ENCODE data around the gene TNS4.

The TNS4 gene

GRCh38 chr17:40517286-40517662 is 15.9 kb upstream of the TNS4 start:
- DNase-seq (ENCODE audit: low spot score) = no peak
- FAIRE-seq = no peak

DNA sequence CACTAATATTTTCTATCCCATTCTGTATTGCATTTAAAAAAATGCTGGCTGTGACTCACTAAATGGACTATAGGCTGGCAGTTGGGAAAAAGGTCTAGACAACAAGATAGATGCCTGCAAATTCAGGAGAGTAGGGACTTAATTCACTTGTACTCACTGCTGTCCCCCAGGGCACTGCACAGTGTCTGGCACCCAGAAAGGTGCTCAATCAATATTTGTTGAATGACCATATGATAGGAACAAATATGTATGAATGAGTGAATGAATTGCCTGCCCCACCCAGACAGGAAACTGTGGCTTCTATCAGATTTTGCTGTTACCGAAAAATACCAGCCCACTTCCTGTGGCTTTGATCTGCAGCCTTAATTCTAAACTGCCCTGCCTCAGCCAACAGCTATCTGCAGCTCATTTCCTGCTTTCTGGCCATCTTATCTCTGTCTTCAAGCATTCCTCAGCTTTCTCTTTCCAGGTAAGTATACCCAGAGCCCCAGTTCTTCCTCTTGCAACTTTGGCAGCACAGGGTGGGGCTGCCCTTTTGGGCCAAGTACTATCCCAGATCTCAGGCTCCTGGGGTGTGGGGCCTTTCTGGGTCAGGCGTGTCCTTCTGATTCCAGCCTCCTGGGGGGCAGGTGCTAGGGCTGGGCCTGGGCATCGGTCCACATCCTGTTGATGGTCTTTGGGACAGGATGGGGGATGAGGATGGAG is 15.3 kb upstream of the TNS4 start:
- peak; percentile 64 for FAIRE-seq
- DNase-seq (ENCODE audit: low spot score) = peak; percentile 61

DNA sequence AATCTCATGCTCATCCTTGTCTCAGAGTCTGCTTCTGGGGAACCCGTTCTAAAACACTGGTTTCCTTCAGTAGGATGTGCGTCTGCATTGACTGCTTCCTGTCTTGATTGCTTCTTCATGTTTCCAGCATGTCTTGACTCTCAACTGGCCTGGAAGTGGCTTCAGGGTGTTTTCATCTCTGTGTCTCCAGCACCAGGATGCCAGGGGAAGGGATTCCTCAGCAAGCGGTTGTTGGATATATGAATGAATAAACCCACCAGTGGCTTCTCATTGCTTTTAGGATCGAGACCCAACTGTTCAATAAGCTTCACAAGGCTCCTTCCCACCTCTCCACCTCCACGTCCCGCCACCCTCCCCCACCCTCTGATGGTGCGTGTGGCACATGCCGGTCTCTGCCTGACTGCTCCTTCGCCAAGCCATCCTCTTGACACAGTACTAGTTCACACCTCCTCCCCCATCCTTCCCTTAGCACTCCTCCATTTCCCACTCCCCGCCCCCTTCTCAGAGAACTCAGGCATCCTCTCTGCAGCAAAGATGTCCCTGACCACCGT is 14.1 kb upstream of the TNS4 start:
- no peak for DNase-seq (ENCODE audit: low spot score)
- no peak for FAIRE-seq

GRCh38 chr17:40515011-40515410 is 13.6 kb upstream of the TNS4 start:
- DNase-seq (ENCODE audit: low spot score) (no peak), FAIRE-seq (no peak)

DNA sequence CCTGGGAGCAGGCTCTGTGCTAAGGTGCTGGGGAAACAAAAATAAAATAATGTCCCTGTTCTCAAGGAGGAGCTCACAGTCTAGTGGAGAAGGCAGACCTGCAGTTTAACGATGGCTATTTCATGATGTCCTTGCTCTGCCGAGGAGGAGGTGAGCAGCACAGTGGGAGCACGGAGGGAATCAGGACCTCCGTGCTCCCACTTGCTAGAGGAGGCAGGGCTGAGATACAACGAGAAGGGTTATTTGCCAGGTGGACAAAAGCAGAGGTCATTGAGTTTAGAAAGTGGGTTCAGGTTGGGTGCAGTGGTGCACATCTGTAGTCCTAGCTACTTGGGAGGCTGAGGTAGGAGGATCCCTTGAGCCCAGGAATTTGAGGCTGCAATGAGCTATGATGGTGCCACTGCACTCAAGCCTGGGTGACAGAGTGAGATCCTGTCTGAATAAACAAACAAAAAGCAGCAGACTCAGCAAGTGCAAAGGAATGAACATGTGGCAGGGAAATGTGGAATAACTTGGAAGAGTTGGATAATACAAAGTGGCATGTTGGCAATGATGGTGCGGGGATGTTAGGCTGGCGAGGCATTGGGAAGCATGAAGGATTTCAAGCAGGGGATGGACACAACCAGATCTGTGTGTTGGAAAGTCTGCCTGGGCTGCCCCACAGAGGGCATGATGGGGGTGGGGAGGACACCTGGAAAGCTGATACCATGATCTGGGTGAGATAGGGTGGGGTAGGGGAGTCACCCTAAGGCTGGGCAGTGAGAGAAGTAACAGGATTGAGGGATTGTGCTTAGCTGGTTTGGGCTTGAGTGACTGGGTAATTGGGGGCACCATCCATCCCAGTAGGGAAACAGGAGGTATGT is 12.8 kb upstream of the TNS4 start:
- no peak for FAIRE-seq
- DNase-seq (ENCODE audit: low spot score) = no peak

DNA sequence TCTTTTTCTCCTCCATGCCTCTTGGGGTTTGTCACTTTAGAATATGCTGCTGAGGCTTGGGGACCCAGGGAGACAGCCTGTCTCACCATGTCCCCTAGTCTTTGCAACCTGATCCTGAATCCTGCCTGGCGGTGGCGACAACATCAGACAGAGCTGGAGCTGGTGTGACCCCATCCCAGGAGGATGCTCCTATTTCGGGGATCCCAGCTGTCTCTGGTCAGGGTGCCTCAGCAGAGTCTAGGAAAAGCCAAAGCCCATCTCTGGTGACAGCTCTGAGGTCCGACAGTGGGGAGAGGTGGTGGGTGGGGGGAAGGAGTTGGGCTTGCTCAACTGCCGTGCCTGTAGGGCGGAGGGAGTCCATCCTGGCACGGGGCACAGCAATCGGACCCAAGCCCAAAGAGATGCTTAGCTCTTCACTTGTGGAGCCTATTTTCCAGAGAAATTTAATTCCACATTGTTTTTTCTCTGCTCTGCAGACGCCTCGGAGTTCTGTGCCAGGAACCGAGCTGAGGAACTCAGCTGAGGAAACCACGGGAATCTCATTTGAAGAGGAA is 10.3 kb upstream of the TNS4 start:
- no peak for FAIRE-seq
- DNase-seq (ENCODE audit: low spot score) = no peak

- FAIRE-seq (no peak), DNase-seq (ENCODE audit: low spot score) (no peak)
Observed at GRCh38 chr17:40511136-40511535, 9.7 kb upstream of the TNS4 start.

- DNase-seq (ENCODE audit: low spot score) = peak; percentile 94
- peak; percentile 88 for FAIRE-seq
Observed at GRCh38 chr17:40510328-40510648, 8.9 kb upstream of the TNS4 start.

- DNase-seq (ENCODE audit: low spot score) (no peak), FAIRE-seq (no peak)
Observed at GRCh38 chr17:40509626-40510327, 8.4 kb upstream of the TNS4 start.

GRCh38 chr17:40506786-40507185 is 5.4 kb upstream of the TNS4 start:
- no peak for FAIRE-seq

DNA sequence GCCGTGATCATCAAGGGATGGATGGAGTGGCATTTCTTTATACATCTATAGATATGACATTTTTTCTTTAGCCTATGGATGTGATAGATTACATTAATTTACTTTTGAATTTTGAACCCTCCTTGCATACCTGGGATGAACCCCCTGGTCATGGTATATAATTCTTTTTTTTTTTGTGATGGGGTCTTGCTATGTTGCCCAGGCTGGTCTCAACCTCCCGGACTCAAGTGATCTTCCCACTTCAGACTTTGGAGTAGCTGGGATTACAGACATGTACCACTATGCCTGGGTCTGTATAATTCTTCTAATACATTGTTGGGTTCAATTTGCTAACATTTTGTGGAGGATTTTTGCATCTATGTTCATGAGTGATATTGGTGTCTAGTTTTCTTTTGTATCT is 1.7 kb upstream of the TNS4 start:
- no peak for DNase-seq (ENCODE audit: low spot score)

More at GRCh38 chr17:40506786-40507185, 5.4 kb upstream of the TNS4 start:
- DNase-seq (ENCODE audit: low spot score) = no peak

GRCh38 chr17:40502716-40503115 is 1.3 kb upstream of the TNS4 start:
- DNase-seq (ENCODE audit: low spot score) (no peak), FAIRE-seq (no peak)

More for the DNA sequence above, 1.7 kb upstream of the TNS4 start:
- no peak for FAIRE-seq

DNA sequence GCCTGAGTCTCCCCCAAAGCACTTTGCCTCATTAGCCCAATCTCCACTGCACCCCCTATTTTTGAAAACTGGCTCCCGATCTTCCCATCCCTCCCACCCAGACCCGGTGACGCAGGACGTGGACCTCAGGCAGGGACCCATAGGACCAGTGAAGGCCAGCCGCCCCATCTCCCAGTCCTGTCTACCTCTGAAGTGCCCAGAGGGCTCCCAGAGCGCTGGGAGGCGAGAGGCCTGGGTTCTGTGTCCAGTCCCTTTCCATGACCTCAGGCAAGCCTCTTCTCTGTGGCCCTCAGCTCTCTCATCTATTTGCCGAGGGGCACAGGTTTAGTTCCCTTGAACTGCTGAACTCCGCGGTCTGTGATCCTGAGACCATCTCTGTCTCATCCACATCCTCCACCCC is 714 bp downstream of the TNS4 start:
- DNase-seq (ENCODE audit: low spot score) = no peak
- FAIRE-seq = no peak

- no peak for DNase-seq (ENCODE audit: low spot score)
- FAIRE-seq = no peak
Observed at GRCh38 chr17:40500190-40500589, 1.2 kb downstream of the TNS4 start.

- no peak for DNase-seq (ENCODE audit: low spot score)
- FAIRE-seq = no peak
Observed at GRCh38 chr17:40499551-40500189, 1.8 kb downstream of the TNS4 start.

- DNase-seq (ENCODE audit: low spot score) (no peak), FAIRE-seq (no peak)
Observed at GRCh38 chr17:40498281-40499084, 2.9 kb downstream of the TNS4 start.

- FAIRE-seq = no peak
Observed at GRCh38 chr17:40497695-40498094, 3.7 kb downstream of the TNS4 start.

GRCh38 chr17:40496634-40497420 is 4.6 kb downstream of the TNS4 start:
- DNase-seq (ENCODE audit: low spot score) (no peak), FAIRE-seq (no peak)

More at GRCh38 chr17:40497695-40498094, 3.7 kb downstream of the TNS4 start:
- DNase-seq (ENCODE audit: low spot score) = no peak

DNA sequence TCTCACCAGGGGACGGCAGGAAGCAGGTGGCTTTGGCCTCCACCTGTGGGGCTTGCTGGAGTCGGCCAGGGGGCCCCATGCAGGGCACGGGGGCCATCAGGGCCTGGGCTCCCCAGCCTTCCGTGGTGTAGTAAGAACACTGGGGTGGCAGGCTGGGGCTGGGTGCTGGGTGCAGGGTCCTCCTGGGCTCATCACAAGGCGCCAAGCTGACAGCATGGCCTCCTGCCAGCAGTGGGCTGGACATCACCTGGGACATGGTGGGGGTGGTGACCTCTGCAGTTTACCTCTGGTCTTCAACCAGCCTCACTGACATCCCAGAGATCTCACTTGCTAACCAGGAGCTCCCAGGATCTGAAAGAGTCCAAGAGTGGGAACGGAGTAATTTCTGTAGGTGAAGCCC is 5.3 kb downstream of the TNS4 start:
- no peak for FAIRE-seq
- no peak for DNase-seq (ENCODE audit: low spot score)

DNA sequence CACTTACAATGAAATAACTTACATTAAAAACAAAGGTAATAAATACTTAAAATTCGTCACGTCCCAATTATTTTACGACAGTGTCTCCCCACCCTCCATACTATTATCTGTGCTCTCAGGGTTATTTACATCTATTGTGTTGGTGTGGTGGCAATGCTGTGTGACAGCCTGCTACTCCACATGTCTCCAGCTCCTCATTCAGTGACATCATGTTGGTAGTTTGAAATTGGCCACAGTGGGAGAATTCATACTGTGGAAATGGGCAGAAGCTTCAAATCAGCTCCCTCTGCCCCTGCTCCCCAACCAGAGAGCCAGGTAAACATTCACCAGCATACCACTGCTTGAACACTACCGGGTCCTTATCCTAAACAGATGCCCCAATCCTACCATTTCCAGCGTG is 6.3 kb downstream of the TNS4 start:
- no peak for DNase-seq (ENCODE audit: low spot score)
- no peak for FAIRE-seq
